ENCODE data around the gene NELL1. TPM values are rescaled to one million over a fixed set of nuclear protein-coding genes. Genes with fewer than 3 reads are reported as not detected.

The NELL1 gene
- total RNA-seq, 1 experiment from 2014 or later, result not detected

DNA sequence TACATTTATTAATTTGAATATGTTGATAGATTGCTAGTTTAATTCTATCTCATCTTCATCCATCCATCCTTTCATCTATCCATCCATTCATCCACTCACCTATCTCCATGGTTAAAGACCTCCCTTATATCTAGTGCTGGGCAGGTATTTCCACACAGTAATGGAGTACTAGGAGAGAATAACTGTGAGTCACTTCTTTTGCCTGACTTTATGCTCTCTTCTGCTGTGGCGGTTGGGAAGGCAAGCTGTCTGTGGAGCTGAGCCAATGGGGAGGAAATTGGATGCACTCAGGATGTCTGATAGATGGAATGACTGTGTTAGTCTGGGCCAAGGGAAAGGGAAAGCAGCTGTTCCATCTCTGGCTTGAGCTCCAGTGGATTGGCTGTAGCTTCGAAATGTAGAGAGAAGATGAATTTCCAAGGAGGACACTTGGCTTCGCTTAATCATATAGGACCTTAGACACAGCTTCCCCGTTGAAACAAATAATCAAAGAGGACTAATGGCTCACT lies 60.3 kb downstream of the NELL1 start:
- TF ChIP-seq, protein P1, sequence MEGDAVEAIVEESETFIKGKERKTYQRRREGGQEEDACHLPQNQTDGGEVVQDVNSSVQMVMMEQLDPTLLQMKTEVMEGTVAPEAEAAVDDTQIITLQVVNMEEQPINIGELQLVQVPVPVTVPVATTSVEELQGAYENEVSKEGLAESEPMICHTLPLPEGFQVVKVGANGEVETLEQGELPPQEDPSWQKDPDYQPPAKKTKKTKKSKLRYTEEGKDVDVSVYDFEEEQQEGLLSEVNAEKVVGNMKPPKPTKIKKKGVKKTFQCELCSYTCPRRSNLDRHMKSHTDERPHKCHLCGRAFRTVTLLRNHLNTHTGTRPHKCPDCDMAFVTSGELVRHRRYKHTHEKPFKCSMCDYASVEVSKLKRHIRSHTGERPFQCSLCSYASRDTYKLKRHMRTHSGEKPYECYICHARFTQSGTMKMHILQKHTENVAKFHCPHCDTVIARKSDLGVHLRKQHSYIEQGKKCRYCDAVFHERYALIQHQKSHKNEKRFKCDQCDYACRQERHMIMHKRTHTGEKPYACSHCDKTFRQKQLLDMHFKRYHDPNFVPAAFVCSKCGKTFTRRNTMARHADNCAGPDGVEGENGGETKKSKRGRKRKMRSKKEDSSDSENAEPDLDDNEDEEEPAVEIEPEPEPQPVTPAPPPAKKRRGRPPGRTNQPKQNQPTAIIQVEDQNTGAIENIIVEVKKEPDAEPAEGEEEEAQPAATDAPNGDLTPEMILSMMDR (IDR thresholded peaks at IDR 0.05), result no peak
- TF ChIP-seq SIN3A (IDR thresholded peaks at IDR 0.05; ENCODE audit: borderline replicate concordance, insufficient read depth, low read depth, low read length), result no peak
- no peak for TF ChIP-seq TCF7L2 (IDR thresholded peaks at IDR 0.05; ENCODE audit: low read depth, low read length)
- TF ChIP-seq POLR2AphosphoS5 (IDR thresholded peaks at IDR 0.05; ENCODE audit: low read depth, low read length), result no peak
- TF ChIP-seq, protein P2, sequence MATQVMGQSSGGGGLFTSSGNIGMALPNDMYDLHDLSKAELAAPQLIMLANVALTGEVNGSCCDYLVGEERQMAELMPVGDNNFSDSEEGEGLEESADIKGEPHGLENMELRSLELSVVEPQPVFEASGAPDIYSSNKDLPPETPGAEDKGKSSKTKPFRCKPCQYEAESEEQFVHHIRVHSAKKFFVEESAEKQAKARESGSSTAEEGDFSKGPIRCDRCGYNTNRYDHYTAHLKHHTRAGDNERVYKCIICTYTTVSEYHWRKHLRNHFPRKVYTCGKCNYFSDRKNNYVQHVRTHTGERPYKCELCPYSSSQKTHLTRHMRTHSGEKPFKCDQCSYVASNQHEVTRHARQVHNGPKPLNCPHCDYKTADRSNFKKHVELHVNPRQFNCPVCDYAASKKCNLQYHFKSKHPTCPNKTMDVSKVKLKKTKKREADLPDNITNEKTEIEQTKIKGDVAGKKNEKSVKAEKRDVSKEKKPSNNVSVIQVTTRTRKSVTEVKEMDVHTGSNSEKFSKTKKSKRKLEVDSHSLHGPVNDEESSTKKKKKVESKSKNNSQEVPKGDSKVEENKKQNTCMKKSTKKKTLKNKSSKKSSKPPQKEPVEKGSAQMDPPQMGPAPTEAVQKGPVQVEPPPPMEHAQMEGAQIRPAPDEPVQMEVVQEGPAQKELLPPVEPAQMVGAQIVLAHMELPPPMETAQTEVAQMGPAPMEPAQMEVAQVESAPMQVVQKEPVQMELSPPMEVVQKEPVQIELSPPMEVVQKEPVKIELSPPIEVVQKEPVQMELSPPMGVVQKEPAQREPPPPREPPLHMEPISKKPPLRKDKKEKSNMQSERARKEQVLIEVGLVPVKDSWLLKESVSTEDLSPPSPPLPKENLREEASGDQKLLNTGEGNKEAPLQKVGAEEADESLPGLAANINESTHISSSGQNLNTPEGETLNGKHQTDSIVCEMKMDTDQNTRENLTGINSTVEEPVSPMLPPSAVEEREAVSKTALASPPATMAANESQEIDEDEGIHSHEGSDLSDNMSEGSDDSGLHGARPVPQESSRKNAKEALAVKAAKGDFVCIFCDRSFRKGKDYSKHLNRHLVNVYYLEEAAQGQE (IDR thresholded peaks at IDR 0.05; ENCODE audit: insufficient read depth in 1 of 2, low read depth in 2 of 2, low read length in 1 of 2), result no peak
- intact Hi-C loops (cut with micrococcal nuclease; ENCODE audit: unreplicated experiment), result no loop called here
- Histone ChIP-seq H3K4me1 (ENCODE audit: control insufficient read depth, insufficient read depth, low read length) (no peaks in the 10 kb centered on the region), H3K27ac (ENCODE audit: low read length) (no peak overlapping the region), H3K36me3 (ENCODE audit: control insufficient read depth, insufficient read depth, low read length) (no peaks in the 10 kb centered on the region), H3K9me3 (ENCODE audit: control insufficient read depth, insufficient read depth, low read depth, low read length) (no peaks in the 10 kb centered on the region), H3K4me3 (ENCODE audit: low read depth in 2 of 2, low read length in 2 of 2) (no peak overlapping the region), H3K27me3 (ENCODE audit: control insufficient read depth, insufficient read depth, low read length) (no peaks in the 10 kb centered on the region)
- ATAC-seq, result no peak
- no peak for DNase-seq (ENCODE audit: low read depth, low spot score)
- POLR2A ChIA-PET, result no interaction called here
- in situ Hi-C loops (cut with HindIII; ENCODE audit: low pct_unique_long_range_greater_than_20kb, low sequenced_read_pairs), result no loop called here
- no TSS peak for BruUV-seq (replicated peaks)
- CTCF ChIA-PET, result no interaction called here

DNA sequence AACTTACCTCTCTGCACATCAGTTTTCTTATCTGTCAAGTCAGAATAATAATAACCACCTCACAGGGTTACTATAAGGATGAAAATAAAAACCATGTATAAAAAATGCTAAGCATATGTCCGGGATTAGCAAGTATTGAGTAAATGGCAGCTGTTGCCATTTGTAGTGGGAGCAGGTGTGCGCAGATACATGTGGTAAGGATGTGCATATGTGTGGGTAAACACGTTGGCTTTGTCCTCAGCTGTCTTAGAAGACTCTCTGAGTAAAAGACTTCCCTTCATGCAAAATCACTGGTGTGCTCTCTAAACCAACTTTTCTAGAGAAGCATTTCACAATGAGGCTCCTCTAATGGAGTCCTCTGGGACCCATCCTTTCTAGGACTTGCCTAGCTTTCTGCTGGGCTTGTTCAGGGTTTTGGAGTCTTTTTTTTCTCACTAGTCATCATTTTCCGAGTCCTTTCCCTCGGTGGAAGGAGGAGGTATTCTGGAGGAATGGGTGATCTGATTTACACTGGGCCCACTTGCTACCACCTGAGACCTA lies 62.4 kb downstream of the NELL1 start:
- DNase-seq (ENCODE audit: low read depth, low spot score) (no peak), ATAC-seq (no peak)
- Histone ChIP-seq H3K4me3 (ENCODE audit: low read depth in 2 of 2, low read length in 2 of 2) (no peak overlapping the region), H3K36me3 (ENCODE audit: control insufficient read depth, insufficient read depth, low read length) (no peaks in the 10 kb centered on the region), H3K9me3 (ENCODE audit: control insufficient read depth, insufficient read depth, low read depth, low read length) (no peaks in the 10 kb centered on the region), H3K4me1 (ENCODE audit: control insufficient read depth, insufficient read depth, low read length) (no peaks in the 10 kb centered on the region), H3K27ac (ENCODE audit: low read length) (no peak overlapping the region), H3K27me3 (ENCODE audit: control insufficient read depth, insufficient read depth, low read length) (no peaks in the 10 kb centered on the region)
- in situ Hi-C loops (cut with HindIII; ENCODE audit: low pct_unique_long_range_greater_than_20kb, low sequenced_read_pairs) (no loop called here), intact Hi-C loops (cut with micrococcal nuclease; ENCODE audit: unreplicated experiment) (no loop called here)
- ChIA-PET POLR2A (no interaction called here), CTCF (no interaction called here)
- TF ChIP-seq, protein P1 (IDR thresholded peaks at IDR 0.05), result no peak
- TF ChIP-seq, protein P2 (IDR thresholded peaks at IDR 0.05; ENCODE audit: insufficient read depth in 1 of 2, low read depth in 2 of 2, low read length in 1 of 2), result no peak
- no peak for TF ChIP-seq POLR2AphosphoS5 (IDR thresholded peaks at IDR 0.05; ENCODE audit: low read depth, low read length)
- no TSS peak for BruUV-seq (replicated peaks)
